ENCODE data around the gene KDM4C.

Gene KDM4C

DNA sequence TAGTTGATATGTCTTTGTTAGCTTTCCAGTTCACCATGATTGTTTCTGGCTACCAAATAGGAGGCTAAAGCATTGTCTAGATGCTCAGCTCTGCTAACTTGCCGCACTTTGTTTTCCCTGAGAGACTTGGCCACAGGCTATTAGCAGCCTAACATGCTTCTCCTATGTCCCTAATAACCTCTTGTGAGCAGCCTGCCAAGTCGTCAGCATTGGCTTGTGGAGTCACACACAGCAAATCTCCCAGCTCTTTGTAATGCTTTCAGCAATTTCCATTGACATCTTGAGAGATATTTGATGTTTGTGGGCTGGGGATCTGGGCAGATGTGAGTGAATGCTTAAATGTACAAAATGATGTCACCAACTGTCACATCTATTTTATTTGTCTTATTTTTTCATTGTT lies 346.9 kb downstream of the KDM4C start:
- no peaks in the 10 kb centered on the region for H3K27me3 ChIP-seq (ENCODE audit: low read length)
- no peak overlapping the region for H3K27ac ChIP-seq (ENCODE audit: low read depth, low read length)
- H2AFZ ChIP-seq (ENCODE audit: low read depth, low read length, severe bottlenecking) = no peak overlapping the region

GRCh38 chr9:7105095-7105494 lies 347.3 kb downstream of the KDM4C start:
- Histone ChIP-seq H3K9ac (ENCODE audit: low read length) (no peak overlapping the region), H3K9me3 (ENCODE audit: insufficient read depth, low read length) (no peaks in the 10 kb centered on the region), H3K9me2 (replicated peaks; ENCODE audit: insufficient read depth, low read length) (no peaks in the 10 kb centered on the region), H3K4me3 (ENCODE audit: insufficient read depth, low read length, poor library complexity, severe bottlenecking) (no peak overlapping the region), H3K27ac (ENCODE audit: low read depth, low read length) (no peak overlapping the region), H3K79me2 (ENCODE audit: insufficient read depth, low read length) (no peaks in the 10 kb centered on the region), H2AFZ (ENCODE audit: low read depth, low read length, severe bottlenecking) (no peak overlapping the region), H4K20me1 (ENCODE audit: low read depth, low read length) (no peaks in the 10 kb centered on the region), H3F3A (ENCODE audit: insufficient read depth) (no peaks in the 10 kb centered on the region), H3K27me3 (ENCODE audit: low read length) (no peaks in the 10 kb centered on the region), H3K4me2 (ENCODE audit: low read depth, low read length, poor library complexity, severe bottlenecking) (no peak overlapping the region), H3K36me3 (ENCODE audit: low read length) (no peaks in the 10 kb centered on the region; the same call in 1 of the 2 replicates)
- TF ChIP-seq EZH2phosphoT487 (conservative IDR thresholded peaks at IDR 0.05; ENCODE audit: low read length) (no peak), CTCF (IDR thresholded peaks at IDR 0.05; ENCODE audit: insufficient read depth, low read length, poor library complexity, severe bottlenecking) (no peak)

More for the DNA sequence above, 346.9 kb downstream of the KDM4C start:
- no peaks in the 10 kb centered on the region for H3F3A ChIP-seq (ENCODE audit: insufficient read depth)
- no peak overlapping the region for H3K9ac ChIP-seq (ENCODE audit: low read length)
- H3K36me3 ChIP-seq (ENCODE audit: low read length) = no peaks in the 10 kb centered on the region; the same call in 1 of the 2 replicates
- H4K20me1 ChIP-seq (ENCODE audit: low read depth, low read length) = no peaks in the 10 kb centered on the region
- H3K4me3 ChIP-seq (ENCODE audit: insufficient read depth, low read length, poor library complexity, severe bottlenecking) = no peak overlapping the region
- TF ChIP-seq CTCF (IDR thresholded peaks at IDR 0.05; ENCODE audit: insufficient read depth, low read length, poor library complexity, severe bottlenecking) (no peak), EZH2phosphoT487 (conservative IDR thresholded peaks at IDR 0.05; ENCODE audit: low read length) (no peak)
- H3K4me2 ChIP-seq (ENCODE audit: low read depth, low read length, poor library complexity, severe bottlenecking) = no peak overlapping the region
- no peaks in the 10 kb centered on the region for H3K9me3 ChIP-seq (ENCODE audit: insufficient read depth, low read length)
- H3K79me2 ChIP-seq (ENCODE audit: insufficient read depth, low read length) = no peaks in the 10 kb centered on the region
- no peaks in the 10 kb centered on the region for H3K9me2 ChIP-seq (replicated peaks; ENCODE audit: insufficient read depth, low read length)

DNA sequence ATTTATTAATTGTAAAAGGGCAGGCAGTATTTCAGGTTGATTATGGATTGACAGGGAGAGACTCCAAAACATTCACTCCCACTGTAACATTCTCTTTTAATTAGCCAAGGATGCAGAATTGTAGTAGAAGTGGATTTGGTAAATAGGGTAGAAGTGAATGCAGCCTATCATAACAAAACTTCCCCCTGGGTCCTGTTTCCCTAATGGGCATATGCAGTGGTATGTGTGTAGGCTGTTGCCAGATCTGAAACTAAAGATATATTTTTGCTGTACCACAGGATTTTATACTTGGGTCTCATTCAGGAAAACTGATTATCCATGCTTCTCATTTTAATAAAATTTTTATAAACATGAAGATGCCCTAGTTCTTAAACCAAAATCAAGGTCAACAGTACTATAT lies 351.2 kb downstream of the KDM4C start:
- H3K36me3 ChIP-seq (ENCODE audit: low read length) = no peaks in the 10 kb centered on the region
- no peaks in the 10 kb centered on the region for H3F3A ChIP-seq (ENCODE audit: insufficient read depth)
- H4K20me1 ChIP-seq (ENCODE audit: low read depth, low read length) = no peaks in the 10 kb centered on the region
- no peak overlapping the region for H3K9ac ChIP-seq (ENCODE audit: low read length)
- H3K79me2 ChIP-seq (ENCODE audit: insufficient read depth, low read length) = no peaks in the 10 kb centered on the region
- H3K9me2 ChIP-seq (replicated peaks; ENCODE audit: insufficient read depth, low read length) = no peaks in the 10 kb centered on the region
- no peak overlapping the region for H3K4me2 ChIP-seq (ENCODE audit: low read depth, low read length, poor library complexity, severe bottlenecking)
- TF ChIP-seq CTCF (IDR thresholded peaks at IDR 0.05; ENCODE audit: insufficient read depth, low read length, poor library complexity, severe bottlenecking) = no peak
- no peak for TF ChIP-seq EZH2phosphoT487 (conservative IDR thresholded peaks at IDR 0.05; ENCODE audit: low read length)
- H3K27ac ChIP-seq (ENCODE audit: low read depth, low read length) = no peak overlapping the region
- H3K4me3 ChIP-seq (ENCODE audit: insufficient read depth, low read length, poor library complexity, severe bottlenecking) = no peak overlapping the region
- H2AFZ ChIP-seq (ENCODE audit: low read depth, low read length, severe bottlenecking) = no peak overlapping the region
- H3K27me3 ChIP-seq (ENCODE audit: low read length) = no peaks in the 10 kb centered on the region
- H3K9me3 ChIP-seq (ENCODE audit: insufficient read depth, low read length) = no peaks in the 10 kb centered on the region

Measured in SU-DHL-6 (cell line).